Cerebellar cortex (tissue), 1 donor: ENCODE data around the gene ANKRD11.
A peak's percentile ranks its signal among the peaks of the same experiment; 100 is the strongest.
"Not testable (repeated sequence)": the region's sequence is repeated elsewhere in the genome, so short reads cannot be mapped to it uniquely, and the experiment has no call there.

Experiments
- DNase-seq: peaks from one replicate; pipeline ENCODE4 v3.0.0-alpha.2; 2015; ENCODE audit warnings: low spot score

The ANKRD11 gene

GRCh38 chr16:89328412-89329400, 161.7 kb downstream of the ANKRD11 start:
- not testable (repeated sequence) for DNase-seq

GRCh38 chr16:89326721-89327120, 163.6 kb downstream of the ANKRD11 start:
- no peak for DNase-seq

GRCh38 chr16:89325861-89326471, 164.4 kb downstream of the ANKRD11 start:
- DNase-seq, result peak; percentile 89

- no peak for DNase-seq
Measured at GRCh38 chr16:89324056-89325010, 166.0 kb downstream of the ANKRD11 start.

GRCh38 chr16:89323120-89323960, 167.0 kb downstream of the ANKRD11 start:
- no peak for DNase-seq

- no peak for DNase-seq
Measured at GRCh38 chr16:89322321-89323119, 167.8 kb downstream of the ANKRD11 start.

- DNase-seq, result peak; percentile 85
Measured at GRCh38 chr16:89320782-89321501, 169.4 kb downstream of the ANKRD11 start.

- no peak for DNase-seq
Measured at GRCh38 chr16:89319886-89320781, 170.2 kb downstream of the ANKRD11 start.

GRCh38 chr16:89319631-89319885, 170.8 kb downstream of the ANKRD11 start:
- DNase-seq, result no peak

GRCh38 chr16:89318871-89319630, 171.3 kb downstream of the ANKRD11 start:
- DNase-seq, result no peak

- DNase-seq, result no peak
Measured at GRCh38 chr16:89318430-89318758, 172.0 kb downstream of the ANKRD11 start.

GRCh38 chr16:89317729-89318429, 172.5 kb downstream of the ANKRD11 start:
- no peak for DNase-seq

- DNase-seq, result no peak
Measured at GRCh38 chr16:89317101-89317671, 173.2 kb downstream of the ANKRD11 start.

- no peak for DNase-seq
Measured at GRCh38 chr16:89316701-89317100, 173.7 kb downstream of the ANKRD11 start.

- no peak for DNase-seq
Measured at GRCh38 chr16:89315791-89316581, 174.4 kb downstream of the ANKRD11 start.

GRCh38 chr16:89315271-89315670, 175.1 kb downstream of the ANKRD11 start:
- no peak for DNase-seq
